Esophagus squamous epithelium (tissue), 5 donors: ENCODE results near the gene TRIM15. TPM values are rescaled to one million over a fixed set of nuclear protein-coding genes. Genes with fewer than 3 reads are reported as not detected.

ENCODE experiments used
- DNase-seq: peaks from one replicate; lab custom pipeline; 2025; lab: John Stamatoyannopoulos, UW
- H3K27ac ChIP-seq, 4 donors: fragments of 200-600 bp; sonication (generic); one replicate each; pipeline ENCODE4 v1.5.1; 2016 to 2019; ENCODE audit warnings: mild to moderate bottlenecking in 1 of 4
- H3K27me3 ChIP-seq, 4 donors: fragments of 200-600 bp; sonication (generic); 1 replicate in 3 of 4; 2 replicates in 1 of 4; pipeline versions ENCODE4 v1.5.1 to v1.6.0; 2017 to 2021; ENCODE audit warnings: antibody characterized with exemption in 1 of 4
- H3K36me3 ChIP-seq, 3 donors: fragments of 200-600 bp; sonication (generic); one replicate each; pipeline ENCODE4 v1.5.1; 2016 to 2019
- H3K4me1 ChIP-seq, 3 donors: fragments of 200-600 bp; sonication (generic); one replicate each; pipeline ENCODE4 v1.5.1; 2017 to 2019
- H3K4me3 ChIP-seq, 4 donors: fragments of 200-600 bp; sonication (generic); 1 replicate in 3 of 4; 2 replicates in 1 of 4; pipeline ENCODE4 v1.5.1; 2016 to 2019; ENCODE audit warnings: mild to moderate bottlenecking in 2 of 4, moderate library complexity in 1 of 4
- H3K9me3 ChIP-seq, 3 donors: fragments of 200-600 bp; sonication (generic); one replicate each; pipeline ENCODE4 v1.5.1; 2016 to 2019
- POLR2A ChIP-seq, 4 donors: fragments of 450-650 bp; IDR thresholded peaks; one replicate each; pipeline ENCODE4 v1.6.1; 2017; ENCODE audit warnings: antibody characterized with exemption in 4 of 4, mild to moderate bottlenecking in 4 of 4, moderate library complexity in 3 of 4
- WGBS, 2 donors: methylation state at CpG; one replicate each; pipeline ENCODE4 v1.1.5; 2018; 5-methylcytosine and 5-hydroxymethylcytosine counted together
- intact Hi-C: fragments of 100-400 bp; cut with DNase I; formaldehyde crosslinking; loops from one replicate; pipeline ENCODE4 v1.15.0; 2022
- total RNA-seq, 4 donors: library from RNA; depleted of rRNA; stranded (reverse); fragments of >200 nt; gene quantifications; one replicate each; pipeline ENCODE4 v1.1.0, GENCODE V29; 2016
- TF ChIP-seq, protein P1 (sequence below), 6 experiments: fragments of 450-650 bp in 4 of 6; fragments of 200-600 bp in 2 of 6; sonication (generic) in 2 of 6; IDR thresholded peaks; one replicate each; pipeline ENCODE4 v1.5.1; 2016 to 2019; ENCODE audit warnings: antibody characterized with exemption in 6 of 6, mild to moderate bottlenecking in 4 of 6, moderate library complexity in 4 of 6
- donor health status: DM: yes; HTN: yes; CAD: no.

The TRIM15 gene
- total RNA-seq, 4 donors from 2014 or later = not detected

DNA sequence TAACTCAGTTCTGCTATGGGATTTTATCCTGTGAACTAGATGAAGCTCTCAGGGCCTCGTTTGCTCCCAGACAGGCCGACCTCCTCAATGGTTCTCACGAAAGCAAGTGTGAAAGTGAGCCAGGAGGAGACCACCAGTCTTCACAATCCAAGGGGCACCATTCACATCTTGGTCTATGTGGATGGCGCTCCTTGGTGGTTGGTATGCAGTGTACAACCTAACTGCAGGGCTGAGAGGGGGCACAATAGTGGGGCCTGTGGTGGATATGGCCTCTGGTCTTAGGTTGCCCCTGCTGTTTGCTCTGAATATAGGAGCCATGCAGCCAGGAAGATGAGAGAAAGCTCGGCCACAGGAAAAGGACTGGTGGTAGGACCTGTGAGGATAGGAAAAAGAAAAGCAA lies 25.2 kb downstream of the TRIM15 start:
- no peaks in the 10 kb centered on the region for H3K4me1 ChIP-seq

DNA sequence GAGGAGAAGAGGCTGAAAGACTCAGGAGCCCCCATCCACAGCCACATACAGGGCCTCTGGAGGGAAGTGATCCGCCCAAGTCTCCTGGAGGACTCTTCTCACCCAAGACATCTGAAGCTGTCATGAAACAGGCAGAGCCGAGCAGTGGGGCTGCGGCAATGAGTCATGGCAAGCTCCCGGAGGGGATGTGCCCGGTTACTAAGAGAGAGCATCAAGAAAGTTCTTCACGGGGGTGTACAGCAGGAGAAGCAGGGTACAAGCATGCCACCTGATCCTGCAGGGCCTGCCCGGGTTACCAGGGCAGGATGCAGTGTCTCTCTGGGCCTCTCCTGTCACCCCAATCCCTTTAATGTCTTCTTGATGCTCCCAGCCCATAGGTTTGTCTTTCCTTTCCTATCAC lies 28.7 kb downstream of the TRIM15 start:
- Histone ChIP-seq H3K4me1 (no peaks in the 10 kb centered on the region), H3K36me3 (peaks cover 39 to 95% (median 43%) of the 10 kb centered on the region in 3 donors)
- intact Hi-C loops = no loop called here

More for the DNA sequence above, 25.2 kb downstream of the TRIM15 start:
- DNase-seq = no peak
- Histone ChIP-seq H3K4me3 (no peak overlapping the region), H3K36me3 (peaks cover 34 to 87% (median 47%) of the 10 kb centered on the region in 3 donors), H3K9me3 (no peaks in the 10 kb centered on the region), H3K27me3 (no peaks in the 10 kb centered on the region), H3K27ac (no peak overlapping the region)
- intact Hi-C loops = no loop called here
- TF ChIP-seq, protein P1, sequence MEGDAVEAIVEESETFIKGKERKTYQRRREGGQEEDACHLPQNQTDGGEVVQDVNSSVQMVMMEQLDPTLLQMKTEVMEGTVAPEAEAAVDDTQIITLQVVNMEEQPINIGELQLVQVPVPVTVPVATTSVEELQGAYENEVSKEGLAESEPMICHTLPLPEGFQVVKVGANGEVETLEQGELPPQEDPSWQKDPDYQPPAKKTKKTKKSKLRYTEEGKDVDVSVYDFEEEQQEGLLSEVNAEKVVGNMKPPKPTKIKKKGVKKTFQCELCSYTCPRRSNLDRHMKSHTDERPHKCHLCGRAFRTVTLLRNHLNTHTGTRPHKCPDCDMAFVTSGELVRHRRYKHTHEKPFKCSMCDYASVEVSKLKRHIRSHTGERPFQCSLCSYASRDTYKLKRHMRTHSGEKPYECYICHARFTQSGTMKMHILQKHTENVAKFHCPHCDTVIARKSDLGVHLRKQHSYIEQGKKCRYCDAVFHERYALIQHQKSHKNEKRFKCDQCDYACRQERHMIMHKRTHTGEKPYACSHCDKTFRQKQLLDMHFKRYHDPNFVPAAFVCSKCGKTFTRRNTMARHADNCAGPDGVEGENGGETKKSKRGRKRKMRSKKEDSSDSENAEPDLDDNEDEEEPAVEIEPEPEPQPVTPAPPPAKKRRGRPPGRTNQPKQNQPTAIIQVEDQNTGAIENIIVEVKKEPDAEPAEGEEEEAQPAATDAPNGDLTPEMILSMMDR (IDR thresholded peaks at IDR 0.05) = no peak
- TF ChIP-seq POLR2A (IDR thresholded peaks at IDR 0.05) = no peak
- WGBS, 2 donors = 92 to 95% methylated on average over 5 of the region's 5 CpGs

DNA sequence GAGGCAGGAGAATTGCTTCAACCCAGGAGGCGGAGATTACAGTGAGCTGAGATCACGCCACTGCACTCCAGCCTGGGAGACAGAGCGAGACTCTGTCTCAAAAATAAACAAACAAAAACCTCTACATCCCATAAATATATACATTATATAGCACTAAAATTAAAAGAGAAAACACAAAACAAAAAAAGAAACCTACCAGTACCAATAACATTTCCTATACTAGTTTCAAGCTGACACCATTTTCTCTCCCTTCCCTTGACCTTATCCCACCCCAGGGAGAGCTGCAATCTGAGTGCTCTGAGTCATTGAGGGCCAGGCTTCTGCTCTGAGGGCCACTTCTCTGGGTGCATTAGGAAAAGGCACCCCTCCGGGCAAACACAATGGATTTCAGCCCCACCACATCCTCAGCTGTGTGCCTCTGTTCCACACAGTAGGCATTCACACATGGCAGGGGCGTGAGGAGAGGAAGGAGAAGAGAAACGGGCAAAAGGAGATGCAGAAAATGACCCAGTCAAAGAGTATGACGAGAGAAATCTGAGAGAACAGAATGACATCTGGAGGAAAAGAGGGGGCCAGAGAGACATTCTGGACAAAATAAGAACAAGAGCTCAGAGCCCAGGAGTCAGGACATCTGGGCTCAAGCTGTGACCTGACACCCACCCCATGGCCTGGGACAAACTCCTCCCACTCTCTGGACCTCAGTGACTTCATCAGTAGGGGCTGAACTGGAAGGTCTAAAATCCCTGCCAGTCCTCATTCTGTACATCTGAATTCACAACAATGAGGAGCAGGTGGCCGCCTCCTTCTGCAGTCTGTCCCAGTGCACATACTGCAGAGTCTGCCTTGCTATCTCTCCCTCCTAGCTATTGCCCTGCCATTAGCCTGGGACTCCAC lies 31.7 kb downstream of the TRIM15 start:
- no peak overlapping the region for H3K4me3 ChIP-seq
- no peaks in the 10 kb centered on the region for H3K9me3 ChIP-seq
- no peaks in the 10 kb centered on the region for H3K27me3 ChIP-seq
- 88% methylated on average over 7 to 8 of the region's 8 CpGs for WGBS, 2 donors
- H3K27ac ChIP-seq = no peak overlapping the region
- intact Hi-C loops = no loop called here
- peaks cover 0 to 12% (median 4%) of the 10 kb centered on the region in 3 donors for H3K4me1 ChIP-seq
- DNase-seq = no peak
- peaks cover 33 to 98% (median 43%) of the 10 kb centered on the region in 3 donors for H3K36me3 ChIP-seq
- TF ChIP-seq, protein P1 (IDR thresholded peaks at IDR 0.05) = no peak
- TF ChIP-seq POLR2A (IDR thresholded peaks at IDR 0.05) = no peak

More for the DNA sequence above, 28.7 kb downstream of the TRIM15 start:
- Histone ChIP-seq H3K4me3 (no peak overlapping the region), H3K27ac (no peak overlapping the region), H3K9me3 (no peaks in the 10 kb centered on the region), H3K27me3 (no peaks in the 10 kb centered on the region)
- no peak for TF ChIP-seq POLR2A (IDR thresholded peaks at IDR 0.05)
- TF ChIP-seq, protein P1 (IDR thresholded peaks at IDR 0.05) = no peak
- 62 to 83% methylated on average over 3 to 7 of the region's 7 CpGs for WGBS, 2 donors
- no peak for DNase-seq

DNA sequence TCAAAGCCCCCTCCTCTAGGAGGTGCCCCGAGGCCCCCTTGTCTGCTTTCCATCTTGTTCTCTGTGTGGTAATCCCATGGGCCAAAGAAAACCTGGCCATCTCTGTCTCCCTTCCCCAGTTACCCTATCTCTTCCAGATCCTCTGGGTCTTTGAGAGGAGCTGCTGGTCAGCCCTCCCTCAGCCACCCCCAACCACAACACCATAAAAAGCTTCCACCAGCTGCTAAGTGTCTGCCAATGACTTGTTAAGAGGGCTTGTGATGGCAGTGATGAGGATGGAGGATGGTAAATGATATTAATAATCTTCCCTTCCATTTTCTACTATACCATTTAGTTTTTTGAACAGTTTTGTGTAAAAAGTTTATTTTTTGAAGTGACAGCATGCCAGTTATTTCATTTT lies 32.6 kb downstream of the TRIM15 start:
- Histone ChIP-seq H3K4me1 (peaks cover 5 to 21% (median 6%) of the 10 kb centered on the region in 3 donors), H3K36me3 (peaks cover 37 to 98% (median 40%) of the 10 kb centered on the region in 3 donors), H3K27me3 (no peaks in the 10 kb centered on the region), H3K9me3 (no peaks in the 10 kb centered on the region), H3K4me3 (no peak overlapping the region), H3K27ac (no peak overlapping the region)
- intact Hi-C loops = no loop called here
- 100% methylated on average over 1 of the region's 1 CpG for WGBS, 2 donors
- no peak for DNase-seq
- TF ChIP-seq POLR2A (IDR thresholded peaks at IDR 0.05) = no peak
- TF ChIP-seq, protein P1 (IDR thresholded peaks at IDR 0.05) = no peak

DNA sequence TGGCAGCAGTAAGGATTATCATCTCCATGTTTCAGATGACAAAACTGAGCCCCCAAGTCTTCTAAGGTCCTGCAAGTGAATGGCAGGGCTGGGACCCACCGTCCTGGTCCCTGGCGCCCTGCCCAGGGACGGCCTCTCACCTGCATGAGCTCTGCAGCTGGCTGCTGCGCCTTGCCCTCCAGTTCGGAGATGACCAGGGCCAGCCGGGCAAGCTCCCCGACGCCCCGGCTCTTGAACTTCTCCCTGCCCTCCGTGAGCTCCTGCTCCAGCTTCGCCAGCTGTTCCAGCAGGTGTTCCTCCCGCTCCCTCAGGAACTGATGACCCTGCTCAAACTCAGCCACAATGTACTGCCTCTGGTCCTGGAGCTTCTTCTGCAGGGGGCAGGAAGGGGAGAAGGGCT lies 33.0 kb downstream of the TRIM15 start:
- H3K36me3 ChIP-seq = peaks cover 37 to 96% (median 40%) of the 10 kb centered on the region in 3 donors
- no peak for DNase-seq
- no peaks in the 10 kb centered on the region for H3K9me3 ChIP-seq
- no peaks in the 10 kb centered on the region for H3K27me3 ChIP-seq
- no peak overlapping the region for H3K27ac ChIP-seq
- intact Hi-C loops = no loop called here
- TF ChIP-seq POLR2A (IDR thresholded peaks at IDR 0.05) = no peak
- TF ChIP-seq, protein P1 (IDR thresholded peaks at IDR 0.05) = no peak
- no peak overlapping the region for H3K4me3 ChIP-seq
- peaks cover 10 to 25% (median 10%) of the 10 kb centered on the region in 3 donors for H3K4me1 ChIP-seq
- 92 to 96% methylated on average over 4 to 11 of the region's 12 CpGs for WGBS, 2 donors
